ENCODE data around the gene ZNF185.

The ZNF185 gene

GRCh38 chrX:152943826-152944225, 46.0 kb downstream of the ZNF185 start:
- no peak for DNase-seq (ENCODE audit: extremely low read depth, low read depth)
- H3K4me3 ChIP-seq (replicated peaks; ENCODE audit: low read depth, low read length), result no peak overlapping the region
- no peak for TF ChIP-seq CTCF (IDR thresholded peaks at IDR 0.05; ENCODE audit: low read depth, low read length, missing control alignments)

GRCh38 chrX:152945021-152945979, 47.4 kb downstream of the ZNF185 start:
- H3K4me3 ChIP-seq (replicated peaks; ENCODE audit: low read depth, low read length), result no peak overlapping the region
- no peak for DNase-seq (ENCODE audit: extremely low read depth, low read depth)
- no peak for TF ChIP-seq CTCF (IDR thresholded peaks at IDR 0.05; ENCODE audit: low read depth, low read length, missing control alignments)

- no peak for DNase-seq (ENCODE audit: extremely low read depth, low read depth)
- no peak for TF ChIP-seq CTCF (IDR thresholded peaks at IDR 0.05; ENCODE audit: low read depth, low read length, missing control alignments)
- H3K4me3 ChIP-seq (replicated peaks; ENCODE audit: low read depth, low read length), result no peak overlapping the region
These were observed 48.8 kb downstream of the ZNF185 start for GRCh38 chrX:152946681-152947080.
